MV-4-11 (cell line): Measurements from ENCODE around the gene FARP2.
"Not testable (repeated sequence)": the region's sequence is repeated elsewhere in the genome, so short reads cannot be mapped to it uniquely, and the experiment has no call there.

ENCODE experiments used
- DNase-seq: peaks from one replicate; lab custom pipeline; 2025; lab: John Stamatoyannopoulos, UW

FARP2 gene

GRCh38 chr2:241505781-241506201, 149.7 kb downstream of the FARP2 start:
- no peak for DNase-seq

GRCh38 chr2:241506317-241506716, 150.2 kb downstream of the FARP2 start:
- not testable (repeated sequence) for DNase-seq

DNA sequence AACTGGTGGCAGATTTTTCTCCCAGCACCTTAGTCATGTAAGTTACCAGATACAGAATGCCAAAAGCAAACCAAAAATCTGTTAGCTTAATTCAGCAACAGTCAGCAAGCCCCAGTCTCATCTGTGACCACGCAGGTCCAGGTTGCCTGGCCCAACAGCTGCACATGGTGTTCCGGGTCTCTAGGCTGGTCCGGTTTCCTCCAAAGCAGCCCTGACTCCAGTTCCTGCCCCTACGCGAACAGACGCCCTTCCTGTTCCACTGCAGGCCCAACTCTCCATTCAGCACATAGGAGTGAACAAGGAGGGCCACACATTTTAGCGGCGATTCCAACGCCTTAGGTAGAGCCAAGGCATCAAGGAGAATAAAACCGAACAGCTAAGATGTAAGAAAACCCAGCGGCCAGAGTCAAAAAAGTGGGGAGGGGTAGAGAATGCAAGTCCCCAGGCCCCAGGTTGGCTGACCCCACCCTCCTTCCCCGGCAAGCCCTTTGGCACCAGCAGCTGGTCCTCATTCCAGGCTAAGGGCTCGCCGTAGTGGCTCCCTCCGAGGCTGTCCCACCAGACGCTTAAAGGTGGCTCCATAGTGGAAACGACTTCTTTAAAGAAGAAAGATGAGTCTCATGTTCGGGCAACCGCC, 150.8 kb downstream of the FARP2 start:
- DNase-seq: no peak

- no peak for DNase-seq
Observed at GRCh38 chr2:241507430-241508239, 151.6 kb downstream of the FARP2 start.

DNA sequence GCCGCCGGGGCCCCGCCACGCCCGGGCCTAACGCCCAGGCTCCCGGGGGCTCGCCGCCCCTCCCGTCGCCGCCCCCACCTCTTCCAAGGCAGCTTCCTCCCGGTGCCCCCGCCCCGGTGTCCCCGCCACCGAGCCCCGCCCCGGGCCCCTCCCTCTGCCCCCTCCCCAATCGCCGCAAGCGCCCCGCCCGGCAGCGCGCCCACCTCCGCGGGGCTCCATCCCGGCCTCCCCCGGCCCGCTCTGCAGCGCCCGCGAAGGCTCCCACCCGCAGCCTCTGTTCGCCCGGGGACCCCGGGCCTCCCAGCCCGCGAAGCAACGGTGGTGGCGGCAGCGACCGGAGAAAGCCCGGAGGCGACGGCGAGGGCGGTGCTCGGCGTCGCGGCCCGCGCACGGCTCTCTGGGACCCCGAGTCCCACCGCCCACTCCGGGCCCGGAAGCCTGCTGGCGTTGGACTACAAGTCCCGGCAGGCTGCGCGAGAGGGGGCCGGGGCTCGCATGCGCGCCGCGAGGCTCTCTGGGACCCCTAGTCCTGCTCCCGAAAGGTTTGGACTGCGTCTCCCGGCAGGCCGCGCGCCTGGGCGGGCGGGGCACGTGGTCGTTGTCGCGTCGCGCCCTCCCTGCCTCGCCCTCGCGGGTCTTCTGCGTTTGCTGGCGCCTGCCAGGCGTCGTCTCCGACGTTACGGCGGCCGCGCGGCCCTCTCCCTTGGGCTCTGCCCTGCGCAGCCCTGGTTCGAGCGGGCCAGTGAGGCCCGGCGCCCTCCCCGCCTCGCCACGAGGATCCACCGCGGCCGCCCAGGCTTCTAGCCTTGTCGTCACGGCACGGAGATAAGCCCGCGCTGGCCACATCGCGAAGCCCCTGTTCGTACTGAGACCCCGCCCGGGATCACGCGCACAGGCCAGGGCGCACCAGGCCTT, 152.4 kb downstream of the FARP2 start, which contains the start of gene STK25:
STK25 (minus strand) TSS at position 345 of the 915 bp plus-strand sequence. CDS start 549 bp downstream, outside the sequence.
- peak; percentile 95 for DNase-seq

GRCh38 chr2:241509155-241509784, 153.2 kb downstream of the FARP2 start:
- no peak for DNase-seq

DNA sequence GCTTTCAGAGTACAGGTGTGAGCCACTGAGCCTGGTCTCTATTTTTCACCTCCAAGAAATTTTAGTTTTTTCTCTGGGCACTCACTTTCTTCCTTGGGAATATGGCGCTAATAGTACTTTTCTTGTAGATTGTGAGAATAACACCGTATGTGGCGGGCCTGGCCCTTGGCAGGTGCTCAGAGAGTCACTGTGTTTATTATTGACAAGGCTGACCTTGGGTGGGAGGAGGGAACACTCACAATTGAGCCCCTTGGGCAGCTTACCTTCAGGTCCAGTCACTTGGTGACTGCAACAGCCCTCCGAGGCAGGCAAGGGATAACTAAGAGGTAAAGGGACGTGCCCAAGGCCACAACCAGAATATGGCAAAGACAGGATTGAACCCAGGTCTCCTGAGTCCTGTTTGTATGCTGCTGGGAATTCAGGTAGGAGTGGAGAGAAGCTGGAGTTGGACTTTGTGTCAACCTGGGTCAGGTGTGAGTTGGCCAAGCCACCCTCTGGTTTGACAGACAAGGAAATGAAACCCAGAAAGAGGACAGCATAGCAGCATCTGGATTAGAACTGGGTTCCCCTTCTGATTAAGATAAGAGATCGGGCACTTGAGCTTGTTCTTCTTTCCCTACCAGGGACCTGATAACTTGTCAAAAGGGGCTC, 155.1 kb downstream of the FARP2 start:
- peak; percentile 46 for DNase-seq

- no peak for DNase-seq
Observed at GRCh38 chr2:241514553-241514952, 158.5 kb downstream of the FARP2 start.

DNA sequence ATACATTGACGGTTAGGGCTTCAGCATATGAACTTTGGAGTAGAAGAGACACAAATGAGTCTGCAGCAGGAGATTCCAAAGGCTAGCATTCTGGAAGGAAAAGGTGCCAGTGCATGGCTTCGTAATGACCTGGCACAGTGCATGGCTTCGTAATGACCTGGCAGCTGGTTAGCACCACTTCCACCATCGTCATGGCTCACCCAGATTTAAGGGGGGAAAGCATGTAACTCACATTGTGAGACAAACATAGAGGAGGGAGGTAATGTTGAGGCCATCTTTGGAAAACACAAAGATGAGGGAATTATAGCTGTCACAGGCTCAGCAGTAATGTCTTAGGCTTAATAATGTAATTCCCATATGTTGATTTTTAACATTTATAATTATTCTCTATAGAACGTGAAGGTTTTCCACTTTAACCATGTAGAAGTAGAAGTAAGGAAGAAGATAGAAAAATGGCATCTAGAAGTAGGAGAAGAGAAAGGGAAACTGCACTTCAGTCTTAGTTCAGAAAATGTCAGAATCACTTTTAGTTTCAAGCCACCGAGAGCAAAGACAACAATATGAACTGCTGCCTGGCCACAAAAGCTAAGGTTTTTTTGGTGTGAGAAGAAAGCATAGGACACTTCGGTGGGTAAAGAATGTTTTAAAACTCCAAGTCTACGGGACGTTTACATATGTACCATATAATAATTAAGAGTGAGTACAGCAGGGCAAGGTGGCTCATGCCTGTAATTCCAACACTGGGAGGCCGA, 159.1 kb downstream of the FARP2 start:
- DNase-seq: peak; percentile 17

- DNase-seq: no peak
Observed at GRCh38 chr2:241516520-241516965, 160.5 kb downstream of the FARP2 start.

DNA sequence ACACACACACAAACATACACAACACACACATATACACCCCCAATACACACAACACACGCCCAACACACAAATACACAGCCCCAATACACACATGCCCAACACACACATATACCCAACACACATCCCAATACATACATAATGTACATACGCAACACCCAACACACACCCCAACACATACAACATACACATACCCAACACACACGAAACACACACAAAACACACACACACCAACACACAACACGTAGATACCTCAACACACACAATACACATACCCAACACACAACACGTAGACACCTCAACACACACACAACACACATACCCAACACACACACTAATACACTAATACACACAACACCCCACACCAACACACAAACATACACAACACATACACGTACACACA, 161.2 kb downstream of the FARP2 start:
- no peak for DNase-seq

DNA sequence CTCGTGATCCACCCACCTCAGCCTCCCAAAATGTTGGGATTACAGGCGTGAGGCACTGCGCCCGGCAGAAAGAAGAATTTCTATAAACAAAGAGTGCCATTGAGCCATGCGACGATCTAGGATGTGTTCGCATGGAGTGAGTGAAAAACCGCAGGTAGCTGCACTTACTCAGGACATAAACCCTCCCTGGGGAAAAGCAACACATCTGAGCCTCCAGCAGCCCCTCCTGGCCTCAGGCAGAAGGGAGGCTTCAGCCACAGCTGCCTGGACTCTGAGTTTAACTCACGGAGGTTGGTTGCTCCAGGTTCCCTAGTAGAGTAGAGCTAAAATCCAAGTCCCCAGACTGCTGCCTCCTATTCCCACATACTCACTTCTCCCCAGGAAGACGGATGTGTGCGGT, 163.6 kb downstream of the FARP2 start:
- no peak for DNase-seq

- DNase-seq: no peak
Observed at GRCh38 chr2:241522477-241522876, 166.4 kb downstream of the FARP2 start.

GRCh38 chr2:241525818-241526780, 170.0 kb downstream of the FARP2 start:
- DNase-seq: not testable (repeated sequence)

DNA sequence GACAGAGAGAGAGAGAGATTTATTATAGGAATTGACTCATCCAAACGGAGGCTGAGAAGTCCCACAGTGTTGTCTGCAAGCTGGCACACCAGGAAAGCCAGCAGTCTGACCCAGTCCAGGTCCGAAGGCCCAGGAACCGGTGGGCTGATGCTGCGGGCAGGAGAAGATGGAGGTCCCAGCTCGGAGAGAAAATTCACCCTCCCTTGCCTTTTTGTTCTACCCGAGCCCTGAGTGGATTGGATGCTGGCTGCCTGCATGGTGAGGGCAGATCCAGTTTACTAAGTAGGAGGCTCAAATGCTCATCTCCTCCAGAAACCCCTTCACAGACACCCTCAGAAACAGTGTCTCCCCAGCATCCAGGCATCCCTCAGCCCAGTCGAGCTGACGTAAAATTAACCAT, 174.5 kb downstream of the FARP2 start:
- DNase-seq: no peak

DNA sequence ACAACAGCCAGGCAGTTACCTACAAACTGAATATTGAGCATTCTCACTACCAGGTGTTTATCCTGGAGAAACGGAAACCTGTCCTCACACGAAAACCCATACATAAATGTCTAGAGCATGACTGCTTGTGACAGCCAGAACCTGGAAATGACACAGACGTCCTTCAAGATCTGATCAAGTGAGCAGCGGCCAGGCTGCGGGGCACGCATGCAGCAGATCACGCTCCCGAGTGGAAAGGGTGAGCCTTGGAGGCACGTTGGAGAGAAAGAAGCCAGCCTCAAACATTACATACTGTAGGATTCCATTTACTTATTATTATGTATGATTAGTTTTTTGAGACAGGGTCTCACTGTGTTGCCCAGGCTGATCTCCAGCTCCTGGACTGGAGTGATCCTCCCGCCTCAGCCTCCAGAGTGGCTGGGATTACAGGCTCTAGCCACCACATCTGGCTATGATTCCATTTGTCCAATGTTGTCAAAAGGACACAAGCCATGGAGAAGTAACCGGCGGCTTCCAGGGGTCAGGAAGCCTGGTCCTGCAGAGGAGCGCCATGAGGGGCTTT, 175.2 kb downstream of the FARP2 start:
- DNase-seq: no peak

- no peak for DNase-seq
Observed at GRCh38 chr2:241532168-241532567, 176.1 kb downstream of the FARP2 start.

DNA sequence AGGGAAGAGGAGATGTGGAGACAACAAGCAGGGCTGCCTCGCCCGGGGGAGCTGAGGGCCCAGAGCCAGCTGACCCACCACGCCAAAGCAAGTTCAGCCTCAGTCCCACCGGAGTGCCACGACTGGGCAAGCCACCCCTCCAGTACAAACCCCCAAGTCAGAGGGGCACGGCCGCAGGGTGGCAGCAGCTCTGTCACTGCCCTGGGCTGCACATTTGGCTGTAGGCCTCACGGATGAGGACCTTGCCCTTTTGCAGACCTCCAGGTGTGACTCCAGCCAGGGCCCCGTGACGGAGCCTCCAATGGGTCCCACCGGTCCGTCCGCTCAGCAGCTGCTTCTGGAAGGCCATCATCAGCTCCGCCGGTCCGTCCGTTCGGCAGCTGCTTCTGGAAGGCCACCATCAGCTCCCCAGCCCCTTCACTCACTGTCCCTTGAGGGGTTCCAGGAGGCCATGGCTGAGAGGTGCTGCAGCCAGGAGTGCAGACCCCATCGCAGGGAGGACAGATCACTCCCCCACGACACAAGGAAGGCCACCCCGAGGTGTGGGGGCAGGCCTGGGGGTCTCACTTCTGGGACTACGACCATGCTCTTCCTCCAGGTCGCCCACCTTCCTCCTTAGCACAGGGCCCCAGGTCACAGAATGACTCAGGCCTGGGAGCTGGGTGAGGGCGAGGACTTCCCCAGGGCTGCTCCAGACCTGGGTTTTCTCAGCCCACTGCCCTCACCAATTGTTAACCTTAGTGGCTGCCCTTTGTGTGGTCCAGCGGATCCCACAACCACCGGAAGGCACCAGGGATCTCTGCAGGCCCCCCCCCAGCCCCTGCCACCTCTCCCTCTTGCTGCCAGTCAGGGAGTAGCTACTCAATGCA, 176.9 kb downstream of the FARP2 start:
- DNase-seq: no peak
